ENCODE data around the gene PRELP.
"Not testable (repeated sequence)": the region's sequence is repeated elsewhere in the genome, so short reads cannot be mapped to it uniquely, and the experiment has no call there.

DNA sequence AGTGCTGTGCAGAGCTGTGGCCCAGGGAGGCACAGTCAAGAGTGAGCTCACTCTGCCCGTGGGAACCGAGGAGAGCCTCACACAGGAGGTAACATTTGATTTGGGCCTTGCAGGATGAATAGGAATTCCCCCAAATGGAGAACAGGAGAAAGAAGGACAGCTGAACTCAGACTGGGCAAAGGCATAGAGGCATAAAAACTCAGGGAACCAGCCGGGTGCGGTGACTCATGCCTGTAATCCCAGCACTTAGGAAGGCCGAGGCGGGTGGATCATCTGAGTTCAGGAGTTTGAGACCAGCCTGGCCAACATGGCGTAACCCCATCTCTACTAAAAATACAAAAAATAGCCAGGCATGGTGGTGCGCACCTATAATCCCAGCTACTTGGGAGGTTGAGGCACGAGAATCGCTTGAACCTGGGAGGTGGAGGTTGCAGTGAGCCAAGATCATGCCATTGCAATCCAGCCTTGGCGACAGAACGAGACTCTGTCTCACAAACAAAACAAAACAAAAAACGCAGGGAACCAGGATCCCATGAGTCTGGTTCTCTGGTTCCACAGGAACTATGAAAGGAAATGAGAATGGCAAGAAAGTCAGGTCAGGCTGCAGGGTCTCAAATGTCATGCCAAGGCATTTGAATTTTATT is 8.6 kb upstream of the PRELP start:
- TF ChIP-seq, protein P1, sequence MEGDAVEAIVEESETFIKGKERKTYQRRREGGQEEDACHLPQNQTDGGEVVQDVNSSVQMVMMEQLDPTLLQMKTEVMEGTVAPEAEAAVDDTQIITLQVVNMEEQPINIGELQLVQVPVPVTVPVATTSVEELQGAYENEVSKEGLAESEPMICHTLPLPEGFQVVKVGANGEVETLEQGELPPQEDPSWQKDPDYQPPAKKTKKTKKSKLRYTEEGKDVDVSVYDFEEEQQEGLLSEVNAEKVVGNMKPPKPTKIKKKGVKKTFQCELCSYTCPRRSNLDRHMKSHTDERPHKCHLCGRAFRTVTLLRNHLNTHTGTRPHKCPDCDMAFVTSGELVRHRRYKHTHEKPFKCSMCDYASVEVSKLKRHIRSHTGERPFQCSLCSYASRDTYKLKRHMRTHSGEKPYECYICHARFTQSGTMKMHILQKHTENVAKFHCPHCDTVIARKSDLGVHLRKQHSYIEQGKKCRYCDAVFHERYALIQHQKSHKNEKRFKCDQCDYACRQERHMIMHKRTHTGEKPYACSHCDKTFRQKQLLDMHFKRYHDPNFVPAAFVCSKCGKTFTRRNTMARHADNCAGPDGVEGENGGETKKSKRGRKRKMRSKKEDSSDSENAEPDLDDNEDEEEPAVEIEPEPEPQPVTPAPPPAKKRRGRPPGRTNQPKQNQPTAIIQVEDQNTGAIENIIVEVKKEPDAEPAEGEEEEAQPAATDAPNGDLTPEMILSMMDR (IDR thresholded peaks at IDR 0.05), result not testable (repeated sequence)
- not testable (repeated sequence) for TF ChIP-seq EZH2 (IDR thresholded peaks at IDR 0.05; ENCODE audit: borderline replicate concordance, insufficient read depth, low read depth, low read length, poor library complexity, severe bottlenecking)

All from B cell (primary cell).